ENCODE measurements around the gene MORN1.
A peak's percentile ranks its signal among the peaks of the same experiment; 100 is the strongest.

MORN1 gene

GRCh38 chr1:2385606-2386280 lies 5.6 kb downstream of the MORN1 start:
- DNase-seq (ENCODE audit: low read depth): no peak

GRCh38 chr1:2384941-2385481 lies 6.3 kb downstream of the MORN1 start:
- DNase-seq (ENCODE audit: low read depth): no peak

DNA sequence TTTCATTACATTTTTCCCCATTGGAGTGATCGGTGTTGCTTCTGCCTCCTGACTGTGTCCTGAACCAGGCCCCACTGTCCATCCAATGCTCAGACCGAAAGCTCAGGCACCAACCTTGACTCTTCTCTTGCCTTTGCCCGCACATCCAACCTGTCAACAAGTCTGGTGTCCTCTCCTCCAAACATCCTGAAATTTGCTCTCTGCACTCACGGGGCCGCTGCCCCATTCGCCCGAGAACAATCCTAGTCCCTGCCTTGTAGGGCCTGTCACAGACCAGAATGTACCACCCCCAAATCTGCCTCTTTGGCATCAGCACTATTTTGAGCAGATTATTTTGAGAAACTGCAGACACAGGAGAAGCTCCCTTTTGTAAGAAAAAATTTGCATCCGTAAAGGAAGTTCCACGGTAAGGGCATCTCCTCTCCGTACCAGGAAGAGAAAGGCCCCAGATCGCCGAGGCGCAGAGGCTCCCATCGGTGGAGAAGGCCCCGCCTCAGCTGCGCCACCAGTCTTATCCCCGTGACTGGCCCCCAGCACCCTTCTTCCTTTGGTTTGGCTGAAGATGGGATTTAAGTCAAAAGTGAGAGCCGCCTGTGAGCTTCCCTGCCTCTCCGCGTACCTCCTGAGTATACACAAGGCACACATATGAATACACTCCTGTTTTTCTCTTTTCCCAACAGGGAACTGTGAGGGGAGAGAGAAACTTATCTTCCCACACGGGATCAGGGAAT lies 7.1 kb downstream of the MORN1 start:
- DNase-seq (ENCODE audit: low read depth): no peak

DNA sequence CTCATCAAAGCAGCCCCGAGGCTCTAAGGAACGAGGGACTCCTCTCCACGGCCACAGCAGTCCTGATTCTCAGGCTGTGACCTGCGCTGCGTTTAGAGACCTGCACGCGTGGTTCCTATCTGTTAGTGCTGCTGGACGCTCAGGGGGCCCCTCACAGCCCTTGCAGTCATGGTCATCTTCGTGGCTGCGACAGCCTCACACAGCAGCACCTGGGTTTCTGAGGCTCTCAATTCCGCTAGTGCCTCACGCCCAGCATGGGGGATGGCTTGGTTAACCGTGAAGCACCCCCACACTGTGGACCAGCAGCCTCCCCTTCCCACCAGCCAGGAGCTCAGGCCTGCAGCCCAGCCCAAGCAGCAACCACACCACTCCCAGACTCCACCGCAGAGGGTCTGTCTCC lies 7.8 kb downstream of the MORN1 start:
- no peak for DNase-seq (ENCODE audit: low read depth)

DNA sequence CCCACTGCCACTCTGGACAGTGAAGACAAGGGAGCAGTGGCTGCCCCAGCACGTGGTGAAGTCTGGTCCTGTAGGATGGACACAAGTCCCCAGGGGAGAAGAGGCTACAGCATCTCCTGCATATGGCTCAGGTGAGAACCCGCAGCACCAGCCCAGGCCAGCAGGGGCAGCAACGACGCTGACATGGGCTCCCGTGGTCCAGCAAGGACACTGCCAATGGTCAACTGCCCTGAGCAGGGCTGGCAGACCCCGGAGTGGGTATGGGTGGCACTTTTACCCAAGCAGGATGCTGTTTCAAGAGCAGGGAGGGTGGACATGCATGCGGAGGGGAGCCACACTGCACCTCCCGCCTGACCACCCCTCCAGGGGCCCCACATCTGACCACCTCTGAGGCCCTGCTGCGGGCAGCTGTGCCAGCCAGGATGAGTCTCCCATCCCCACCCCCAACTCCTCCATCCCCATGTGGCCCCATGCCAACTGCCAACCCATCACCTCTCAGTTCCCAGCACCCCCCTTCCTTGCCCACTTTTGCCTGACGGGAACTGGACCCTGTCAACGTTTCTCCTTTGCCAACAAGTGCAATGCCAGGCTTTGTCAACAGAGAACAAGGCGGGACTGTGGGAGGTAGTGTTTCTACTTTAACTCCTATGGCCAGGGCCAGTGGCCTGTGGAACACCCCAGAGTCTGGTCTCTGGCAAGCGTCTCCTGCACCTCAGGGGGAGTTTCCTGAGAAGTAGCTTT lies 8.6 kb downstream of the MORN1 start:
- peak; percentile 62 for DNase-seq (ENCODE audit: low read depth)

- peak; percentile 79 for DNase-seq (ENCODE audit: low read depth)
Observed at GRCh38 chr1:2381741-2382620, 9.4 kb downstream of the MORN1 start.

DNA sequence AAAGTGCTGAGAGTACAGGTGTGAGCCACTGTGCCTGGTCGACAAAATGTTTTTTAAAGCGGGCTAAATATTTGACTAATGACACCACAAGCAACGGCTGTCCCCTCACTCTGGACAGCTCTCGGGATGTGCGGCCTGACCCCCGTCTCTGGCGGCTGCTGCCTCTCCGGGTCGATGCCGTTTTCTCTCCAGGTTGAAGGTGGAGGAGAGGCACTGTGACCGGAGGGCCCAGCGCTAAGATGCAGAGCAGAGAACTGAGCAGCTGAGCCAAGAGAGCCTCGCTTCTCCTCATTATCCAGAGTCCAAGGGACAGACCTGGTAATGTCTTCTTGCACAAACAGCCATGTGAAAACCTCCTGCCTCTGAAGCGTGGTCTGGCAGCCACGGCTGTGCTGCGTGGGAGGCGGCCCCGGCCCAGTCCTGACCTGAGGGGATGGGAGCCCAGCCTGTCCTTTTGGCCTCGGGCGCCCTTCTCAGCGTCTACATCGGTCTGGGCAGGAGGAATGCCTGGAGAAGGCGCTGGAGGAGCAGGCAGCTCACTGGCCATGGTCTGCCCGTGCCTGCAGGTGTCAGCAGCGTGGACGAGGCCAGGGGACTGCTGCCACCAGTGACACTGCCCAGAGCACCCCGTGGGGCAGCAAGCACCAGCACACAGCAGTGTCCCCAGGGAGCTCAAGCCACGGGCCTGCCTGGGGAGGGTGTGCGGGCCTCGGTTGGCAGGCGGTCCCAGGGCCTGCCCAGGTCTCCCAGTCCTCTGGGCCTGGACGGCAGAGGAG lies 10.3 kb downstream of the MORN1 start:
- DNase-seq (ENCODE audit: low read depth): no peak

GRCh38 chr1:2379733-2380404 lies 11.5 kb downstream of the MORN1 start:
- DNase-seq (ENCODE audit: low read depth): no peak

DNA sequence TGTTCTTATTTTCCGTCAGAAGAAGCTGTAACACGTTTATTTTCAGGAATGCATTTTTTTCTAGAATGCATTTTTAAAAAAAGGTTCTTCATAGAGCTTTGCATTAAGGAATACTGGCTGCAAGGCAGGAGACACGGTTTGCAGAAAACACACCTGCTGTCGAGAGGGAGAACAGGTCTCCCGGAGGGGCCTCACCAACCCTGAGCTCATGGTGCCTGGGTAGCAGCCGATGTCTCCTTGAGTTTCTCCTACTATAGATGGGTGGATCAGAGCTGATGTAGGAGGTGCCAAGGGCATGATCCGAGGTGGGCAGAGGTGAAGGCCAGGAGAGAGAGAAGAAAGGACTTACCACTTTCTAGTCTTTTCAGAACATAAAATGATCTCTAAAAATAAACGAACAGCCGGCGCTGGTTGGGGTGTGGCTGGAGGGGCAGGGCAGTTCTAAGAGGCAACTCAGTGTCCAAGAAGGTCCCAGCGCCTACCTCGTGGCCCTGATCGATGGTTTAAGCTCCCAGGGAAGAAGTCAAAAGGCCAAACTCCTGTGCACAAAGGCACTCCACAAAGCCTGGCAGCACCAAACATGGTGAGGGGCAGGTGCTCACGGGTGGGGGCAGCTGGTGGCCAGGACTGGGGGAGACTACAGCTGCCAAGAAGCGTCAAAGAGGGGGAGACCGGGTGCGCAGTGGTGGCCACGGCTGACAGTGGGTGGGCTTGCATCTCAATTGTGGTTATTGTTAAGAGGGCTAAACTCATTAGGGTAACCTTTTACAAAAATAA lies 12.2 kb downstream of the MORN1 start:
- no peak for DNase-seq (ENCODE audit: low read depth)

DNA sequence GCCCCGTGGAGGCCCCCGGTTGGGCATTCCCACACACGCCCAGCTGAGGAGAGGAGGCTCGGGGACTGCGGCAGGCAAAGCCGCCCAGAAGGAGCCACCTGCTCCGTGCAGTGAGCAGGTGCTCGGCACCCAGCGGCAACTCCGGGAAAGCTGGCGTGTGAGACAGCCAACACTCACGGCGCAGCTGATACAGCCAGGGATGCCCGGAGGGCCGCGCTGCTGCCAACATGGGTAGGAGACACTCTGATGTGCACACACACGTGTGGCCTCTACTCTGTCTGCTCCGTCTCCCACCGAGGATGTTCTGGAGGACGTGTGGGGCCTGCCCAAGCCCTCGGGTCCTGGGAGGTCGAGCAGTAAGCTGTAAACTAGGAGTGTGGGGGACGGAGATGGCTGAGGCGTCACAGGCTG lies 12.9 kb downstream of the MORN1 start:
- DNase-seq (ENCODE audit: low read depth): no peak

DNA sequence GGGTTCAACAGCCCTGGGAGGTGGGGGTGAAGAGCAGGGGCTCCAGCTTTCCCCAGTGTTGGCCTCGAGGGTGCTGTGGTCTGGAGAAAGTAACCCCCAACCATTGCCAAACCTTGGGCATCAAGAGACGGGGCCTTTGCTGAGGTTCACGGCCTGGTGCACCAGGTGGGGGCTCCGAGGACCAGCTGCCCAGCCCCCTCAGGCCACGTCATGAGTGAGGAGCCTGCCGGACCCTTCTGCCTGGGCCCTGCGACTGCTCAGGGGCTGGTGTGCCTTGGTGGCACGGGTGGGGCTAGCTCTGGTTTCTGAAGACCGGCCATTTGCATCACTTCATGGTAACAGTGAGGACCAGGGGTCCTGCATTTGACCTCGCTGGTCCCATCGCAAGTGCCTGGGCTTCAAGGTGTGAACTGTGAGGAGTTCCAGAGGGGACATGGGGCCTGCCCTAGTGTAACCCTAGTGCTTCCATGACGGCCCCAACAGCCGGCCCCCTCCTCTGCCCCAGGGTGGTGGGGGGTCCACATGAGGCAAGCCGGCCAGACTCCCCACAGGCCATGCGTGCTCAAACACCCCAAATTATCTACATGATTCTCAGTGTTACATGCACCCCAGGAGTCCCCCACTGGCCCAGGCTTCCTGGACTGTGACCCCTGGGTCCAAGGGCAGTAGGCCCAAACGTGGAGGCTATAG lies 13.5 kb downstream of the MORN1 start:
- DNase-seq (ENCODE audit: low read depth): no peak

- no peak for DNase-seq (ENCODE audit: low read depth)
Observed at GRCh38 chr1:2376931-2377672, 14.3 kb downstream of the MORN1 start.

GRCh38 chr1:2376261-2376741 lies 15.1 kb downstream of the MORN1 start:
- no peak for DNase-seq (ENCODE audit: low read depth)

- DNase-seq (ENCODE audit: low read depth): no peak
Observed at GRCh38 chr1:2375923-2376260, 15.5 kb downstream of the MORN1 start.

DNA sequence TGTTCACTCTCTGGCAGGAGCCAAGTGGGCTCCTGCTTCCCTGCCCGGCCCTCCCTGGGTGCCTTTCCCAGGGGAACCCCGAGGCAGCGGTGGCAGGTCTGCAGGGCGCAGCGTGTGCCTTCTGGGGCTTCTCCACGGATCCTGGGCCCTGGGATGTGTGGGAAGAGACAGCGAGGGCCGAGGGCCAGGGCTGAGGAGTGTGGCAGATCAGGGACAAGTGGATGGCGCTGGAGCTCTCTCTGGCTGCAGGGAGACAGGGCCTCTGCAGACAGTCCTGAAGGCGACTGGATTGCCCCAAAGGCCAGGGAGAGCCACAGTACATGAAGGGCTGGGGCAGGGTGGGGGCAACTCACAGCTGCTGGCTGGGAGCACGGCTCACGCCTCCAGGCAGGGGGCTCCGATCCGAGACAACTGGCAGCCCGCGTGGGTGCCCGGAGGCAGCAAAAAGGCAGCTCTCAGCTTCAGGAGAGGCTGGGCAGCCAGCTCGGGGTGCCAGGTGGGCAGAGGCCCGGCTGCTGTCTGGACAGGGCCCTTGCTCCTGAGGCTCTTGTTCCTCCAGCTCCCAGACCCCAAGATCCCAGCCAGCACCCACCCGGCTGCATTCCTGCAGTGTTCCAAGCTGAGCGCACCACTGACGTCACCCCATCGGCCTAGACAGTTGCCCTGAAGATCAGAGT lies 16.0 kb downstream of the MORN1 start:
- no peak for DNase-seq (ENCODE audit: low read depth)

GRCh38 chr1:2374252-2375155 lies 16.9 kb downstream of the MORN1 start:
- no peak for DNase-seq (ENCODE audit: low read depth)

Data from ELR (cell line).